ENCODE measurements around the gene NTN4.

Gene NTN4

DNA sequence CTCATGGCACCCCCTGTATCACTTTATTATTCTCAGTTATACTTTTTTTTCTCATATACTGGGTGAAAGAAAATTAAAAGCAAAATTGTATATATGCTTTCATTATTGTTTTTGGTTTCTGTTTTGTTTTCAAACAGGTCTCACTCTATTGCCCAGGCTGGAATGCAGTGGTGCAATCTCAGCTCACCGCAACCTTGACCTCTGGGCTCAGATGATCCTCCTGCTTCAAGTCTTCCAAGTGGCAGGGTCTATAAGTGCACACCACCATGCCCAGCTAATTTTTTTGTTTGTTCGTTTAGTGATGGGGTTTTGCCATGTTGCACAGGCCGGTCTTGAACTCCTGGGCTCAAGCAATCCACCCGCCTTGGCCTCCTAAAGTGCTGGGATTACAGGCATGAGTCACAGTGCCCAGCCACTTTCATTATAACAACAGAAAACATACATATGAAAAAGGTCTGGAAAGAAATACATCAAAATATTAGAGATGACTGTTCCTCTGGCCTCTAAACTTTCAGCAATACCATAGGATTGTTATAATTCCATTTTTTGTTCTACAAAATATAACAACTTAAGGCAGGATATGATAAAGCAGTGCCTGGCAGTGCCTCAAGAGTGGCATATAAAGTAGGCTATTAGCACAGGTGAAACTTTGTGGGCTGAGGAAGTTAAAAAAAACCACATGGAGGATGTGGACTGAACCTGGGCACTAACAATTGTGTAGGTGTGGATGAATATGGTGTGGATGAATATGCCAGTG lies 5.8 kb upstream of the NTN4 start:
- TF ChIP-seq, protein P1, sequence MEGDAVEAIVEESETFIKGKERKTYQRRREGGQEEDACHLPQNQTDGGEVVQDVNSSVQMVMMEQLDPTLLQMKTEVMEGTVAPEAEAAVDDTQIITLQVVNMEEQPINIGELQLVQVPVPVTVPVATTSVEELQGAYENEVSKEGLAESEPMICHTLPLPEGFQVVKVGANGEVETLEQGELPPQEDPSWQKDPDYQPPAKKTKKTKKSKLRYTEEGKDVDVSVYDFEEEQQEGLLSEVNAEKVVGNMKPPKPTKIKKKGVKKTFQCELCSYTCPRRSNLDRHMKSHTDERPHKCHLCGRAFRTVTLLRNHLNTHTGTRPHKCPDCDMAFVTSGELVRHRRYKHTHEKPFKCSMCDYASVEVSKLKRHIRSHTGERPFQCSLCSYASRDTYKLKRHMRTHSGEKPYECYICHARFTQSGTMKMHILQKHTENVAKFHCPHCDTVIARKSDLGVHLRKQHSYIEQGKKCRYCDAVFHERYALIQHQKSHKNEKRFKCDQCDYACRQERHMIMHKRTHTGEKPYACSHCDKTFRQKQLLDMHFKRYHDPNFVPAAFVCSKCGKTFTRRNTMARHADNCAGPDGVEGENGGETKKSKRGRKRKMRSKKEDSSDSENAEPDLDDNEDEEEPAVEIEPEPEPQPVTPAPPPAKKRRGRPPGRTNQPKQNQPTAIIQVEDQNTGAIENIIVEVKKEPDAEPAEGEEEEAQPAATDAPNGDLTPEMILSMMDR (IDR thresholded peaks at IDR 0.05; ENCODE audit: insufficient read depth, low read depth, low read length, missing control alignments) = no peak
- H3K4me3 ChIP-seq (ENCODE audit: low read length) = no peak overlapping the region
- no peak for DNase-seq (ENCODE audit: low read depth)

DNA sequence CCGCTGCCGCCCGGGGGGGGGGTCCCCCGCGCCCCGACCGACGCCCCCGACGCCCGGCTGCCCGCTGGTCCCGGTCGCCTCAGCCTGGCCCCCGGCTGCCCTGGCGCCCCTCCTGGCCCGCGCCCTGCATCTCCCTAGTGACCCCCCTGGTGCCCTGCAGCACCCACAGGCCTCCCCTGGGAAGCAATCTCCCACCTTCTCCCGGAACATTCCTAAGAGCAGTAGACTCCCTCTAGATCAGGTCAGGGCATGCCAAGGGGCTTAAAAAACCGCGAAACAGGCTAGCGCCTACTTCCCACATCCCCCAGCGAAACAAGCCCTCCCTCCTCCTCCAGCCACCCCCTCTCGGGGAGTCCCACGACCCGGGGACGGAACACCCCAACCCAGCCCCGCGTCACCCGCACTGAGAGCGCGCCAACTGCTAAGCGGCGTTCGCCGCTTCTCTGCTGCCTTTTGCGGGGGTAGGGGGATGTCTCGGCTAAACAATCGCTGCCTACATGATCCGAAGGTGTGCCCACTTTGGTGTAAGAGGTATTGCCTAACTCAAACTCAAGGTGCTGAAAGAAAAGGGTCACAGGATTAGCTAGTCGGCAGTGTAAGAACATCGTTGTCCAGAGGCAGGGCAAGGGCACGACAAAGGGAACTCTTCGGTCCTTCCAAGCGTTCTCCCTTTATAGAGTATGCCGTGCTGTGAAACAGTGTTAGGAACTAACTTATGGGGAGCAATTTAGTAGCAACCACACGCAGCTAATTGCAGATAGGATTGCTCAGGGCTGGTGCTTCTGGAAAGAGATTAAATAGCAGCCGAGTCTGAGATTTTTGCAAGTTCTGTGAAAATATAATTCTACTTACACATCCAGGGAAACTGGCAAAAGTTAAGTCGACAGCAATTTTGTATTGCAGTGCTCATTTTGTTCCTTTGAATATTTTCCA lies 619 bp upstream of the NTN4 start:
- peak overlapping the region; percentile 63 for H3K4me3 ChIP-seq (ENCODE audit: low read length)
- TF ChIP-seq, protein P1 (IDR thresholded peaks at IDR 0.05; ENCODE audit: insufficient read depth, low read depth, low read length, missing control alignments) = no peak
- peak; percentile 45 for DNase-seq (ENCODE audit: low read depth)

DNA sequence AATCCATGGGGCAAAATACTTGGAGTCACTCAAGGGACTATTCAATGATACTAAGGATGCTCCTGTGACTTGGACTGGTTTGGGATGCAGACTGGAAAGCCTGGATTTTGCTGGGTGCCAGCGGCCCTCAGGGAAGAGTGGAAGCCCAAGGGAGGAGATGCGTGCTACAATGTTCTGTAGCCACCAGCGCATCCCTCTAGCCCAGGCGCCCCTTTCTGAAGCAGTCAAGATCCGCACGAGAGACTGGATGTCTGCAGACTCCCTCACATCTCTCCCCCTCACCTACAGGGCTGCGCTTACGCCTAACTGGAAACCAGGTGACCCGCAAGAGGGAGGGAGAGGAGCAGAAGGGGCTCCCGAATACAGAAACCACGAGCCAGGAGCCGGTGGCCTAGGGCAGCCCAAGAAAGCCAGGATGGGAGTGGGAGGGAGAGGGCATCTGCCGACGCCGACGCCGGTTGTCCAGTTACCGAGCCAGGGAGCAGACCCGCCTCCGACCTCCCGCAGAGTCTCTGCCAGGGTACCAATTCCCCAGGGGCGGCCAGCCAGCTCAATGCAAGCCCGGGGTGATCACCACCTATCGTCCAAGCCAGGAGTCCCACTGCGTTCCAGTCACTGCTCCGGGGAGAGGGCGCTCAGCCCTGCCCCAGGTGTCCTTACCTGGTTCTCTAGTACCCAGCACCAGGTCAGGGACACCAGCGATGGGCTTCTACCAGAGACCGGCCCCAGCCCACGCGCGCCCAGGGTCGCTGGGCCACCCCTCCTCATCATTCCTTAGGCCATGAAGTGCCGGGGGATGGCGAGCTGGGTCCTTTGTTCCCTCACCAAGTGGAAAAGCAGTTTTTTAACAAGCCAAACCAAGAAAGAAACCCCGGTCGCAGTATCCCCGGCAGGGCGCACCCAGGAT lies 1.2 kb downstream of the NTN4 start:
- DNase-seq (ENCODE audit: low read depth) = peak; percentile 38
- TF ChIP-seq, protein P1 (IDR thresholded peaks at IDR 0.05; ENCODE audit: insufficient read depth, low read depth, low read length, missing control alignments) = no peak
- peak overlapping the region; percentile 63 for H3K4me3 ChIP-seq (ENCODE audit: low read length)

DNA sequence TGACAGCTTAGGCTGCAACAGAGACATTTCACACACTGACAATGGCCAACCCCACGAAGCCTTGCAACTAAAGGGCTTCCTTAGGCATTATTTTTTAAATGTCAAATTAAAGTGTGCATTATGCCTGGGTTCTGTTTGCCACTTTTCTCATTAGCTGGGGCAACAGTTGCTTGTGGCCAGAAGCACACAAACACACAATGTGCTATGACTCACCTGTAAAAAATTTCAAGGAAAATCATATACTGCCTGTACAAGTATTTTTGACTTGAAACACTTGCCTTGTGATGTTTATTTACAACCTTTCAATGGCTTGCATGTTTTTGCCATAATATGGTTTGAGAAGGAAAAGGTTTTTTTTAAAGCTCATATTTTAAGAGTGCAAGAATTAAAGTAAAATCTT lies 1.9 kb downstream of the NTN4 start:
- TF ChIP-seq, protein P1 (IDR thresholded peaks at IDR 0.05; ENCODE audit: insufficient read depth, low read depth, low read length, missing control alignments) = no peak
- peak; percentile 64 for DNase-seq (ENCODE audit: low read depth)
- H3K4me3 ChIP-seq (ENCODE audit: low read length) = no peak overlapping the region

DNA sequence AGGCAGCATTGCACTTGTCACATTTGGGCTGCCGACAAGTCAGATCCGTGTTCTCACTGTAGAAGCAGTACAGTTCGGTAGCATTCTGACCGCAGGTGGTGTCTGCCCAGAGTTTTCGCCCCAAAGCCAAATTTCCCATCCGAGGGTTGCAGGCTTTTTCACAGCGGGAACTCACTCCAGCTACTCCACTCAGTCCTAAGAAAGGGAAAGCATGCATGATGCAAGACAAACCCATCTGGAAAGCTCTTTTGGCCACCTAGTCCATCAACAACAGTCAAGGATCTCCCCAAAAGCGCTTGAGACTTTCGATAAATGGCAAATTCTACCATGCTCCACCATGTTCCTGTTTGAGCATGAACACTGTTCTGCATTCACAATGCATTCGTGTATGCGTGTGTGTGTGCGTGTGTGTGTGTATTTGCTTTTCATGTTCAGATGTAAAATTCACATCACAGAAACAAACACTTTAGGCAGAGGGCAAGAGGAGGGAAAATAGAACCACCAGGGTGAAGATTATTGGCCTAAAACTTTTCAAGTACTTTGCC lies 3.2 kb downstream of the NTN4 start:
- H3K4me3 ChIP-seq (ENCODE audit: low read length) = no peak overlapping the region
- TF ChIP-seq, protein P1 (IDR thresholded peaks at IDR 0.05; ENCODE audit: insufficient read depth, low read depth, low read length, missing control alignments) = no peak
- no peak for DNase-seq (ENCODE audit: low read depth)

DNA sequence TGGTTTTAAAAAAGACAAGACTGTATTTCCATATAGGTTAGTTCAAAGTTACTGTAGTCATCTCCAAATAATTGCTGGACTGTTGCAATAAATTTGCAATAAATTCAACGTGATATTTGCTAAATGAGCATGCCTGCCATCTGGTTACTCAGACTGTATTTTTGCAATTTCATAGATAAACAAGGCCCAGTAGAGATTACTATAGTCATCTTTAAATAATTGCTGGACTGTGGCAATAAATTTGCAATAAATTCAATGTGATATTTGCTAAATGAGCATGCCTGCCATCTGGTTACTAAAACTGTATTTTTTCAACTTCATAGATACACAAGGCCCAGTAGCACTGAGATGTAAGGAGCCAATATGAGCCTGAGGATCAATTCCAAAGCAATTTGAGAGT lies 5.6 kb downstream of the NTN4 start:
- TF ChIP-seq, protein P1 (IDR thresholded peaks at IDR 0.05; ENCODE audit: insufficient read depth, low read depth, low read length, missing control alignments) = no peak
- DNase-seq (ENCODE audit: low read depth) = no peak
- no peak overlapping the region for H3K4me3 ChIP-seq (ENCODE audit: low read length)

All from epithelial cell of esophagus (primary cell).